K562 (cell line): Measurements from ENCODE around the gene GRB10. TPM values are rescaled to one million over a fixed set of nuclear protein-coding genes. Genes with fewer than 3 reads are reported as not detected.

Experiments used
- ATAC-seq: fragments of 200-7000 bp; cut with Tn5 transposase; 3 replicates; pipeline ENCODE4 v1.9.1; 2020; ENCODE audit warnings: moderate library complexity
- BruUV-seq: library from RNA; stranded (reverse); fragments of 400-500 nt; replicated peaks from 2 replicates; lab custom pipeline; 2021; lab: Mats Ljungman, UMichigan
- CTCF ChIA-PET: fragments of 300-600 bp; formaldehyde crosslinking; extraction: SDS; loops from one replicate; lab custom pipeline; 2021; ENCODE audit warnings: low intra/inter-chr PET ratio; lab: Yijun Ruan, JAX
- POLR2A ChIA-PET: fragments of 300-600, 350-650 bp; sonication (Branson Sonifier 250); formaldehyde crosslinking; extraction: SDS; loops from one replicate; lab custom pipeline; 2021; ENCODE audit warnings: antibody characterized with exemption, inconsistent platforms; lab: Yijun Ruan, JAX
- DNase-seq, 4 experiments: peaks; one replicate each; pipeline versions ENCODE4 v3.0.0 to v3.0.0-alpha.2; 2011 to 2018; ENCODE audit warnings: low spot score in 3 of 4, mixed read lengths in 3 of 4; ENCODE audit errors: extremely low read depth in 1 of 4
- FAIRE-seq: peaks from 2 replicates; lab custom pipeline; 2011; peaks lifted over from hg19 to GRCh38; lab: Jason Lieb, UNC
- H2AFZ ChIP-seq: 2 replicates; pipeline ENCODE4 v1.6.0; 2011; ENCODE audit warnings: low read depth, low read length, control low read depth, inconsistent platforms
- H3K27ac ChIP-seq: fragments of 200-600 bp; 3 replicates; pipeline ENCODE4 v1.8.0; 2011; ENCODE audit warnings: low read depth, mild to moderate bottlenecking, control low read depth, inconsistent platforms, low read length, moderate library complexity, mixed read lengths; ENCODE audit errors: extremely low read depth
- H3K27me3 ChIP-seq, 2 experiments: fragments of 300-600 bp in 1 of 2; 2 replicates in 1 of 2; 3 replicates in 1 of 2; pipeline versions ENCODE4 v1.6.0 to v1.8.0; 2011; ENCODE audit warnings: inconsistent platforms in 2 of 2, low read length in 2 of 2, mild to moderate bottlenecking in 1 of 2, mixed read lengths in 1 of 2, moderate library complexity in 1 of 2; ENCODE audit not compliant: control insufficient read depth in 2 of 2, insufficient read depth in 2 of 2
- H3K36me3 ChIP-seq: fragments of 300-600 bp; 3 replicates; pipeline ENCODE4 v1.8.0; 2011; ENCODE audit warnings: mild to moderate bottlenecking, low read length, inconsistent platforms; ENCODE audit not compliant: control insufficient read depth, insufficient read depth
- H3K4me1 ChIP-seq, 2 experiments: fragments of 200-600 bp in 1 of 2; replicated peaks in 1 of 2; 2 replicates in 1 of 2; 3 replicates in 1 of 2; pipeline versions ENCODE4 v1.5.1 to v1.8.0; 2011; ENCODE audit warnings: inconsistent platforms in 2 of 2, low read length in 2 of 2, mild to moderate bottlenecking in 1 of 2, mixed read lengths in 1 of 2, moderate library complexity in 1 of 2; ENCODE audit not compliant: control insufficient read depth in 2 of 2, insufficient read depth in 2 of 2
- H3K4me2 ChIP-seq: 2 replicates; pipeline ENCODE4 v1.6.1; 2011; ENCODE audit warnings: low read length, control low read depth, inconsistent platforms, mixed read lengths; ENCODE audit not compliant: insufficient read depth
- H3K4me3 ChIP-seq: fragments of 200-600 bp; sonication (generic), shearing (Covaris generic); 2 replicates; pipeline ENCODE4 v1.5.1; 2016; ENCODE audit warnings: control low read depth, inconsistent platforms
- H3K79me2 ChIP-seq: fragments of 200-600 bp; 3 replicates; pipeline ENCODE4 v1.8.0; 2011; ENCODE audit warnings: low read length, inconsistent platforms; ENCODE audit not compliant: control insufficient read depth, insufficient read depth
- H3K9ac ChIP-seq, 2 experiments: 2 replicates each; pipeline versions ENCODE4 v1.6.0 to v1.6.1; 2011; ENCODE audit warnings: low read depth in 2 of 2, low read length in 2 of 2, control low read depth in 1 of 2, inconsistent platforms in 1 of 2, mild to moderate bottlenecking in 1 of 2, mixed read lengths in 1 of 2; ENCODE audit not compliant: insufficient read depth in 1 of 2
- H3K9me1 ChIP-seq: one replicate; pipeline ENCODE4 v1.6.0; 2011; ENCODE audit warnings: inconsistent platforms, mild to moderate bottlenecking, low read length, moderate library complexity; ENCODE audit not compliant: control insufficient read depth, insufficient read depth
- H3K9me3 ChIP-seq: replicated peaks from 2 replicates; pipeline ENCODE4 v1.5.1; 2011; ENCODE audit warnings: low read depth, low read length, inconsistent platforms; ENCODE audit not compliant: control insufficient read depth, insufficient read depth
- H4K20me1 ChIP-seq: replicated peaks from 2 replicates; pipeline ENCODE4 v1.6.1; 2011; ENCODE audit warnings: low read length, inconsistent platforms, mixed read lengths; ENCODE audit not compliant: control insufficient read depth, insufficient read depth
- CGGBP1 ChIP-seq: fragments of 250-450 bp; sonication (Bioruptor Pico); IDR thresholded peaks from 2 replicates; pipeline ENCODE4 v1.9.0; 2021; ENCODE audit warnings: mild to moderate bottlenecking
- ESRRA ChIP-seq: fragments of 450-650 bp; IDR thresholded peaks from 2 replicates; pipeline ENCODE4 v1.6.1; 2014; ENCODE audit warnings: low read depth, mild to moderate bottlenecking, moderate library complexity, borderline replicate concordance
- HSF4 ChIP-seq: fragments of 250-450 bp; sonication (Bioruptor Pico); IDR thresholded peaks from 2 replicates; pipeline ENCODE4 v2.1.2; 2022; ENCODE audit warnings: mild to moderate bottlenecking, moderate library complexity, borderline replicate concordance
- ID3 ChIP-seq, 2 experiments: fragments of 250-450 bp in 1 of 2; fragments of 450-650 bp in 1 of 2; sonication (Bioruptor Pico) in 1 of 2; IDR thresholded peaks; 2 replicates each; pipeline versions ENCODE4 v1.6.1 to v1.8.0; 2016 to 2021; ENCODE audit warnings: mild to moderate bottlenecking in 2 of 2, moderate library complexity in 2 of 2, missing compliant biosample characterization in 1 of 2, missing genetic modification characterization in 1 of 2
- POU5F1 ChIP-seq: fragments of 150-350 bp; IDR thresholded peaks from 2 replicates; pipeline ENCODE4 v1.6.1; 2014; ENCODE audit warnings: borderline replicate concordance, low read length, low read depth, mild to moderate bottlenecking; ENCODE audit not compliant: partially characterized antibody
- REST ChIP-seq, 2 experiments: fragments of 450-650 bp; formaldehyde crosslinking in 1 of 2; IDR thresholded peaks; 2 replicates each; pipeline versions ENCODE4 v1.4.0 to v1.6.1; 2014 to 2020; ENCODE audit warnings: mild to moderate bottlenecking in 2 of 2, borderline replicate concordance in 1 of 2, low read depth in 1 of 2
- TAF15 ChIP-seq: fragments of 200-400 bp; formaldehyde crosslinking; IDR thresholded peaks from 2 replicates; pipeline ENCODE4 v1.6.1; 2017; ENCODE audit warnings: mild to moderate bottlenecking, low read depth, low read length, moderate library complexity
- THAP7 ChIP-seq: fragments of 250-450 bp; sonication (Bioruptor Pico); IDR thresholded peaks from 2 replicates; pipeline ENCODE4 v1.5.0; 2021
- ZBTB12 ChIP-seq: fragments of 250-450 bp; sonication (Bioruptor Pico); IDR thresholded peaks from 2 replicates; pipeline ENCODE4 v1.4.0; 2020
- ZNF239 ChIP-seq: fragments of 250-450 bp; sonication (Bioruptor Pico); IDR thresholded peaks from 2 replicates; pipeline ENCODE4 v1.4.0; 2020; ENCODE audit warnings: mild to moderate bottlenecking
- ZNF316 ChIP-seq: fragments of 450-650 bp; IDR thresholded peaks from 2 replicates; pipeline ENCODE4 v1.6.1; 2016
- ZSCAN29 ChIP-seq: fragments of 450-650 bp; IDR thresholded peaks from 2 replicates; pipeline ENCODE4 v1.6.1; 2017
- WGBS: fragments of 100-300 bp; shearing (Covaris generic); methylation state at CpG from one replicate; pipeline ENCODE4 v1.1.6; 2016; ENCODE audit warnings: low coverage, mixed read lengths; ENCODE audit not compliant: insufficient coverage; ENCODE audit errors: missing lambda C conversion rate; 5-methylcytosine and 5-hydroxymethylcytosine counted together
- in situ Hi-C: fragments of 300-500 bp; cut with MboI; formaldehyde crosslinking; loops from 4 replicates; pipeline ENCODE4 v1.15.0; 2018; ENCODE audit warnings: inconsistent platforms, mixed read lengths
- intact Hi-C: fragments of 100-400 bp; cut with micrococcal nuclease; formaldehyde crosslinking; loops from 2 replicates; pipeline ENCODE4 v1.14.2; 2022
- polyA plus RNA-seq, 8 experiments: library from polyadenylated mRNA; depleted of rRNA in 4 of 8; stranded (reverse) in 5 of 8; unstranded in 3 of 8; fragments of >200 nt; fragmentation: Nextera tagmentation in 2 of 8; fragmentation: Illumina TruSeq in 1 of 8; extraction: Ambion mirVana in 2 of 8; extraction: Trizol in 1 of 8; gene quantifications; 2 replicates each; pipeline versions ENCODE4 v1.2.1 to v1.2.3, GENCODE V29; 2011 to 2014; ENCODE audit warnings: inconsistent platforms in 1 of 8, missing spikeins in 1 of 8
- total RNA-seq, 7 experiments: library from RNA; depleted of rRNA in 6 of 7; stranded (reverse); fragments of >200 nt in 6 of 7; fragmentation: Illumina TruSeq in 2 of 7; extraction: Trizol in 2 of 7; gene quantifications; 2 replicates each; pipeline versions ENCODE4 v1.2.1 to v1.2.3, GENCODE V29; 2011 to 2021; ENCODE audit warnings: low replicate concordance in 1 of 7

GRB10 gene
- total and polyA plus RNA-seq, 9 of the 15 experiments (the other 6 are each of a cell fraction or from before 2014, with no cell fraction given) = 8.9 to 88.5 (median 40.7) TPM

DNA sequence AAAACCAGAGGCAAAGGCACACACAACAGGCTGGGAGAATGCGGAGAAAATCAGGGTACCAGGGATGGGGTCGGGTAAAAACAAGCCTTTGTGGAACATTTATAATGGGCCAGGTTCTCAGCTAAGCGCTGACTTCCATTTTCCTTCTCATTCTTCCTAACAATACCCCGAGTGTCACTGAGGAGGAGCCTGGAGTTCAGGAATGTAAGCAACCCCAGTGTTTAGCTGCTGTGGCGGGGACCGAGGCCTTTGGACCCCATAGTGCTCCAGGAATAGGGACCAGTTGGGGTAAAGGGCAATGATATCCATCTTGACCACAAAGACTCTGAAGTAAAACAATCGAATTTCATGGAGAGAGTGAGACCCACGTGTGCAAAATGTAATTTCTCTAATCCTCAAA is 34.2 kb downstream of the GRB10 start:
- ChIA-PET CTCF (no interaction called here), POLR2A (no interaction called here)
- H3K9me1 ChIP-seq = peaks cover under 1% of the 10 kb centered on the region
- no peak overlapping the region for H3K4me3 ChIP-seq
- H2AFZ ChIP-seq = no peak overlapping the region
- H3K27ac ChIP-seq = no peak overlapping the region
- no peak overlapping the region for H3K4me2 ChIP-seq
- peaks cover 44% of the 10 kb centered on the region for H4K20me1 ChIP-seq
- peaks cover 91% of the 10 kb centered on the region for H3K79me2 ChIP-seq
- no TSS peak for BruUV-seq
- no peaks in the 10 kb centered on the region for H3K27me3 ChIP-seq
- no peaks in the 10 kb centered on the region for H3K4me1 ChIP-seq
- FAIRE-seq (no peak), ATAC-seq (no peak), DNase-seq (no peak)
- WGBS = 79% methylated on average over 8 of the region's 8 CpGs
- intact Hi-C loops = no loop called here
- H3K9ac ChIP-seq = no peak overlapping the region
- peaks cover 11% of the 10 kb centered on the region; the same call in 2 of the 3 replicates for H3K36me3 ChIP-seq
- no peaks in the 10 kb centered on the region for H3K9me3 ChIP-seq
- in situ Hi-C loops = no loop called here
- TF ChIP-seq HSF4 (CRISPR knock-in tag) (no peak), REST (IDR thresholded peaks at IDR 0.05; ENCODE audit: borderline replicate concordance) (no peak), REST (CRISPR knock-in tag; IDR thresholded peaks at IDR 0.05; ENCODE audit: low read depth) (no peak), ZBTB12 (CRISPR knock-in tag) (no peak), POU5F1 (no peak), TAF15 (no peak), ZNF316 (no peak), THAP7 (no peak), ID3 (CRISPR knock-in tag; IDR thresholded peaks at IDR 0.05) (no peak), ID3 (tag; IDR thresholded peaks at IDR 0.05) (no peak), ZSCAN29 (no peak), CGGBP1 (CRISPR knock-in tag) (no peak), ZNF239 (no peak), ESRRA (no peak)
